HCT116 (cell line): Measurements from ENCODE around the gene LUZP2. TPM values are rescaled to one million over a fixed set of nuclear protein-coding genes. Genes with fewer than 3 reads are reported as not detected.

Source experiments
- ATAC-seq: fragments of 200-7000 bp; cut with Tn5 transposase; 2 replicates; pipeline ENCODE4 v1.9.1; 2020; ENCODE audit warnings: mild to moderate bottlenecking, moderate library complexity
- BruUV-seq: library from RNA; stranded (reverse); fragments of 400-500 nt; replicated peaks from 2 replicates; lab custom pipeline; 2021; lab: Mats Ljungman, UMichigan
- CTCF ChIA-PET: fragments of 300-600 bp; sonication (Branson Sonifier 250); formaldehyde crosslinking; loops from one replicate; lab custom pipeline; 2021; ENCODE audit warnings: antibody characterized with exemption; lab: Charles Lee
- POLR2A ChIA-PET: fragments of 300-600, 350-600 bp; sonication (Branson Sonifier 250); formaldehyde crosslinking; loops from one replicate; lab custom pipeline; 2021; ENCODE audit warnings: antibody characterized with exemption; lab: Charles Lee
- RAD21 ChIA-PET, 2 experiments: fragments of 300-600 bp; sonication (Branson Sonifier 250); formaldehyde crosslinking; loops; one replicate each; lab custom pipeline; 2023; ENCODE audit warnings: low total read pairs in 2 of 2; ENCODE audit not compliant: uncharacterized antibody in 2 of 2, unreplicated experiment in 2 of 2, low non-redundant PET in 1 of 2; lab: Charles Lee
- DNase-seq: peaks from one replicate; pipeline ENCODE4 v3.0.0-alpha.2; 2010; ENCODE audit warnings: low read depth, low spot score
- H2AFZ ChIP-seq: fragments of 200-600 bp; shearing (Covaris generic), sonication (generic); 2 replicates; pipeline ENCODE4 v1.6.1; 2017; ENCODE audit warnings: low read depth, mixed run types, mixed read lengths, antibody characterized with exemption, low read length; ENCODE audit not compliant: poor library complexity, severe bottlenecking
- H3K27ac ChIP-seq: 2 replicates; pipeline ENCODE4 v1.5.1; 2012; ENCODE audit warnings: low read depth, low read length
- H3K27me3 ChIP-seq: fragments of 200-600 bp; sonication (generic); 2 replicates; pipeline ENCODE4 v1.6.1; 2016; ENCODE audit warnings: mixed run types, low read length, mixed read lengths; ENCODE audit not compliant: insufficient read depth
- H3K36me3 ChIP-seq, 2 experiments: fragments of 200-500 bp in 1 of 2; fragments of 200-600 bp in 1 of 2; sonication (Bioruptor generic) in 1 of 2; sonication (generic) in 1 of 2; 2 replicates each; pipeline versions ENCODE4 v1.5.1 to v1.6.1; 2014 to 2016; ENCODE audit warnings: low read length in 2 of 2, inconsistent platforms in 1 of 2, mixed read lengths in 1 of 2, mixed run types in 1 of 2; ENCODE audit not compliant: insufficient read depth in 2 of 2, control insufficient read depth in 1 of 2
- H3K4me1 ChIP-seq, 2 experiments: fragments of 200-600 bp in 1 of 2; sonication (generic) in 1 of 2; 2 replicates each; pipeline versions ENCODE4 v1.5.1 to v1.6.1; 2012 to 2017; ENCODE audit warnings: low read length in 2 of 2, inconsistent platforms in 1 of 2, mild to moderate bottlenecking in 1 of 2, mixed read lengths in 1 of 2, mixed run types in 1 of 2, moderate library complexity in 1 of 2; ENCODE audit not compliant: insufficient read depth in 2 of 2, control insufficient read depth in 1 of 2
- H3K4me2 ChIP-seq: fragments of 200-600 bp; sonication (generic); 2 replicates; pipeline ENCODE4 v1.6.1; 2017; ENCODE audit warnings: mixed run types, low read length, mixed read lengths
- H3K4me3 ChIP-seq, 2 experiments: fragments of 200-600 bp in 1 of 2; sonication (generic) in 1 of 2; replicated peaks in 1 of 2; 2 replicates each; pipeline ENCODE4 v1.5.1; 2011 to 2016; ENCODE audit warnings: low read length in 2 of 2, control low read depth in 1 of 2, low read depth in 1 of 2, mild to moderate bottlenecking in 1 of 2, mixed read lengths in 1 of 2, mixed run types in 1 of 2
- H3K79me2 ChIP-seq: fragments of 200-600 bp; sonication (generic); 2 replicates; pipeline ENCODE4 v1.6.1; 2017; ENCODE audit warnings: mild to moderate bottlenecking, mixed run types, low read length, moderate library complexity, mixed read lengths; ENCODE audit not compliant: insufficient read depth
- H3K9ac ChIP-seq: fragments of 200-600 bp; sonication (generic); 2 replicates; pipeline ENCODE4 v1.6.1; 2016; ENCODE audit warnings: low read length, mixed read lengths
- H3K9me2 ChIP-seq: fragments of 200-600 bp; sonication (generic), shearing (Covaris generic); 2 replicates; pipeline ENCODE4 v1.6.1; 2017; ENCODE audit warnings: mixed run types, mild to moderate bottlenecking, moderate library complexity; ENCODE audit not compliant: insufficient read depth
- H3K9me3 ChIP-seq, 2 experiments: fragments of 200-500 bp in 1 of 2; fragments of 200-600 bp in 1 of 2; sonication (Bioruptor generic) in 1 of 2; sonication (generic) in 1 of 2; 2 replicates each; pipeline ENCODE4 v1.6.1; 2014 to 2017; ENCODE audit warnings: low read length in 2 of 2, mixed read lengths in 2 of 2, inconsistent platforms in 1 of 2, low read depth in 1 of 2, mild to moderate bottlenecking in 1 of 2, mixed run types in 1 of 2, moderate library complexity in 1 of 2; ENCODE audit not compliant: control insufficient read depth in 1 of 2, insufficient read depth in 1 of 2
- H4K20me1 ChIP-seq: fragments of 200-600 bp; sonication (generic), shearing (Covaris generic); 2 replicates; pipeline ENCODE4 v1.6.1; 2017; ENCODE audit warnings: mixed run types, mild to moderate bottlenecking, moderate library complexity; ENCODE audit not compliant: insufficient read depth
- CEBPB ChIP-seq: IDR thresholded peaks from 2 replicates; pipeline ENCODE4 v1.6.1; 2012; ENCODE audit warnings: low read depth
- EGR1 ChIP-seq: IDR thresholded peaks from 2 replicates; pipeline ENCODE4 v1.6.1; 2012; ENCODE audit warnings: low read depth
- ELF1 ChIP-seq: IDR thresholded peaks from 2 replicates; pipeline ENCODE4 v1.6.1; 2012; ENCODE audit warnings: low read depth, borderline replicate concordance
- EZH2 ChIP-seq: fragments of 200-600 bp; sonication (generic); IDR thresholded peaks from 2 replicates; pipeline ENCODE4 v1.6.1; 2017; ENCODE audit warnings: antibody characterized with exemption, mixed run types
- FOSL1 ChIP-seq: IDR thresholded peaks from 2 replicates; pipeline ENCODE4 v1.6.1; 2012; ENCODE audit warnings: low read depth
- POLR2A ChIP-seq: IDR thresholded peaks from 2 replicates; pipeline ENCODE4 v1.7.0; 2011; ENCODE audit warnings: borderline replicate concordance; ENCODE audit not compliant: insufficient read depth, insufficient read length; ENCODE audit errors: extremely low read depth
- RAD21 ChIP-seq: IDR thresholded peaks from 2 replicates; pipeline ENCODE4 v1.6.1; 2012; ENCODE audit warnings: low read depth, mild to moderate bottlenecking
- SIN3A ChIP-seq: IDR thresholded peaks from 2 replicates; pipeline ENCODE4 v1.6.1; 2012; ENCODE audit warnings: low read depth
- SP1 ChIP-seq: IDR thresholded peaks from 2 replicates; pipeline ENCODE4 v1.6.1; 2012; ENCODE audit warnings: low read depth
- SRF ChIP-seq: IDR thresholded peaks from 2 replicates; pipeline ENCODE4 v1.6.1; 2012; ENCODE audit warnings: low read depth
- TCF7L2 ChIP-seq: IDR thresholded peaks from 2 replicates; pipeline ENCODE4 v1.7.0; 2011; ENCODE audit warnings: borderline replicate concordance, inconsistent platforms; ENCODE audit not compliant: insufficient read depth, insufficient read length; ENCODE audit errors: extremely low read depth
- YY1 ChIP-seq: IDR thresholded peaks from 2 replicates; pipeline ENCODE4 v1.6.1; 2011; ENCODE audit warnings: low read length, low read depth, moderate library complexity, mild to moderate bottlenecking; ENCODE audit not compliant: insufficient replicate concordance; ENCODE audit errors: extremely low read depth
- ZFX ChIP-seq: fragments of 450-650 bp; IDR thresholded peaks from 2 replicates; pipeline ENCODE4 v1.6.1; 2017
- ZNF274 ChIP-seq: fragments of 200-500 bp; sonication (Bioruptor generic); IDR thresholded peaks from 2 replicates; pipeline ENCODE4 v1.6.1; 2014; ENCODE audit warnings: mild to moderate bottlenecking, low read depth, low read length, inconsistent platforms
- intact Hi-C: fragments of 100-400 bp; cut with micrococcal nuclease; formaldehyde crosslinking; loops from 2 replicates; pipeline ENCODE4 v1.10.0; 2022
- total RNA-seq: library from RNA; stranded (reverse); gene quantifications from one replicate; pipeline ENCODE4 v1.2.1, GENCODE V29; 2021; ENCODE audit not compliant: unreplicated experiment
- TF ChIP-seq, protein P1 (sequence below), 3 experiments: fragments of 200-600 bp in 1 of 3; sonication (generic) in 1 of 3; IDR thresholded peaks in 2 of 3; conservative IDR thresholded peaks in 1 of 3; 2 replicates each; pipeline ENCODE4 v1.5.1; 2012 to 2017; ENCODE audit warnings: low read depth in 2 of 3, low read length in 2 of 3, antibody characterized with exemption in 1 of 3, borderline replicate concordance in 1 of 3, control low read depth in 1 of 3, mild to moderate bottlenecking in 1 of 3, mixed read lengths in 1 of 3, mixed run types in 1 of 3, moderate library complexity in 1 of 3; ENCODE audit not compliant: insufficient read depth in 1 of 3
- TF ChIP-seq, protein P2 (sequence below): IDR thresholded peaks from 2 replicates; pipeline ENCODE4 v1.6.1; 2012; ENCODE audit warnings: low read depth
- TF ChIP-seq, protein P3 (sequence below): IDR thresholded peaks from 2 replicates; pipeline ENCODE4 v1.6.1; 2011; ENCODE audit warnings: mild to moderate bottlenecking, low read length, moderate library complexity; ENCODE audit not compliant: insufficient replicate concordance; ENCODE audit errors: extremely low read depth

LUZP2 gene
- total RNA-seq, 1 experiment from 2014 or later: not detected

DNA sequence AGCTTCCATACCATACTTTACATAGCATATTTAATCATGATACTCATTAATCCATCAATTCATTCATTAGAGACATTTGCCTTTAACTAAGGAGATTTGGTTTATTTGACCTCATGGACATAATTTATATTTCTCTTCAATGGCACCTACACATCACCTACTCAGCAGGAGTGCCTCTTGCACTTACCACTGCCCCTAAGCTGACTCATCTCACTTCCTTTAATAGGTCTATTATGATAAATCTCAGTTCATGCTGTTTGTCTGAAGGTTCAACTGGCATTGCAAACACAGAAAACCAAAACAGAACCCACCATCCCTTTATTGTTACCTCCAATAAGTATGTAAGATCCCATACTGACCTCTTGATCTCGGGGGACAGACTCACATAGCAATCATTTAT is 186.7 kb downstream of the LUZP2 start:
- no TSS peak for BruUV-seq
- POLR2A ChIA-PET: no interaction called here

More for the DNA sequence above, 186.7 kb downstream of the LUZP2 start:
- intact Hi-C loops: no loop called here
- no peak overlapping the region for H3K27ac ChIP-seq
- H3K9me3 ChIP-seq: peaks cover 6 to 9% of the 10 kb centered on the region in 2 experiments; a peak in 2 of 4 replicates
- ATAC-seq (no peak), DNase-seq (no peak)
- no peaks in the 10 kb centered on the region for H3K79me2 ChIP-seq
- no peaks in the 10 kb centered on the region for H3K9me2 ChIP-seq
- H4K20me1 ChIP-seq: no peaks in the 10 kb centered on the region
- H3K4me3 ChIP-seq: no peak overlapping the region
- H3K4me2 ChIP-seq: no peak overlapping the region
- H3K4me1 ChIP-seq: no peaks in the 10 kb centered on the region
- H3K36me3 ChIP-seq: no peaks in the 10 kb centered on the region
- H2AFZ ChIP-seq: no peak overlapping the region
- ChIA-PET CTCF (no interaction called here), RAD21 (no interaction called here)
- H3K9ac ChIP-seq: no peak overlapping the region
- no peak for TF ChIP-seq TCF7L2
- TF ChIP-seq SIN3A: no peak
- TF ChIP-seq, protein P1, sequence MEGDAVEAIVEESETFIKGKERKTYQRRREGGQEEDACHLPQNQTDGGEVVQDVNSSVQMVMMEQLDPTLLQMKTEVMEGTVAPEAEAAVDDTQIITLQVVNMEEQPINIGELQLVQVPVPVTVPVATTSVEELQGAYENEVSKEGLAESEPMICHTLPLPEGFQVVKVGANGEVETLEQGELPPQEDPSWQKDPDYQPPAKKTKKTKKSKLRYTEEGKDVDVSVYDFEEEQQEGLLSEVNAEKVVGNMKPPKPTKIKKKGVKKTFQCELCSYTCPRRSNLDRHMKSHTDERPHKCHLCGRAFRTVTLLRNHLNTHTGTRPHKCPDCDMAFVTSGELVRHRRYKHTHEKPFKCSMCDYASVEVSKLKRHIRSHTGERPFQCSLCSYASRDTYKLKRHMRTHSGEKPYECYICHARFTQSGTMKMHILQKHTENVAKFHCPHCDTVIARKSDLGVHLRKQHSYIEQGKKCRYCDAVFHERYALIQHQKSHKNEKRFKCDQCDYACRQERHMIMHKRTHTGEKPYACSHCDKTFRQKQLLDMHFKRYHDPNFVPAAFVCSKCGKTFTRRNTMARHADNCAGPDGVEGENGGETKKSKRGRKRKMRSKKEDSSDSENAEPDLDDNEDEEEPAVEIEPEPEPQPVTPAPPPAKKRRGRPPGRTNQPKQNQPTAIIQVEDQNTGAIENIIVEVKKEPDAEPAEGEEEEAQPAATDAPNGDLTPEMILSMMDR (IDR thresholded peaks at IDR 0.05 in 2 of 3, conservative IDR thresholded peaks at IDR 0.05 in 1 of 3; ENCODE audit: borderline replicate concordance in 1 of 3, insufficient read depth in 1 of 3, low read depth in 2 of 3, low read length in 2 of 3): no peak
- no peak for TF ChIP-seq EGR1
- no peak for TF ChIP-seq ZFX
- no peak for TF ChIP-seq POLR2A
- TF ChIP-seq SRF: no peak
- TF ChIP-seq, protein P2, sequence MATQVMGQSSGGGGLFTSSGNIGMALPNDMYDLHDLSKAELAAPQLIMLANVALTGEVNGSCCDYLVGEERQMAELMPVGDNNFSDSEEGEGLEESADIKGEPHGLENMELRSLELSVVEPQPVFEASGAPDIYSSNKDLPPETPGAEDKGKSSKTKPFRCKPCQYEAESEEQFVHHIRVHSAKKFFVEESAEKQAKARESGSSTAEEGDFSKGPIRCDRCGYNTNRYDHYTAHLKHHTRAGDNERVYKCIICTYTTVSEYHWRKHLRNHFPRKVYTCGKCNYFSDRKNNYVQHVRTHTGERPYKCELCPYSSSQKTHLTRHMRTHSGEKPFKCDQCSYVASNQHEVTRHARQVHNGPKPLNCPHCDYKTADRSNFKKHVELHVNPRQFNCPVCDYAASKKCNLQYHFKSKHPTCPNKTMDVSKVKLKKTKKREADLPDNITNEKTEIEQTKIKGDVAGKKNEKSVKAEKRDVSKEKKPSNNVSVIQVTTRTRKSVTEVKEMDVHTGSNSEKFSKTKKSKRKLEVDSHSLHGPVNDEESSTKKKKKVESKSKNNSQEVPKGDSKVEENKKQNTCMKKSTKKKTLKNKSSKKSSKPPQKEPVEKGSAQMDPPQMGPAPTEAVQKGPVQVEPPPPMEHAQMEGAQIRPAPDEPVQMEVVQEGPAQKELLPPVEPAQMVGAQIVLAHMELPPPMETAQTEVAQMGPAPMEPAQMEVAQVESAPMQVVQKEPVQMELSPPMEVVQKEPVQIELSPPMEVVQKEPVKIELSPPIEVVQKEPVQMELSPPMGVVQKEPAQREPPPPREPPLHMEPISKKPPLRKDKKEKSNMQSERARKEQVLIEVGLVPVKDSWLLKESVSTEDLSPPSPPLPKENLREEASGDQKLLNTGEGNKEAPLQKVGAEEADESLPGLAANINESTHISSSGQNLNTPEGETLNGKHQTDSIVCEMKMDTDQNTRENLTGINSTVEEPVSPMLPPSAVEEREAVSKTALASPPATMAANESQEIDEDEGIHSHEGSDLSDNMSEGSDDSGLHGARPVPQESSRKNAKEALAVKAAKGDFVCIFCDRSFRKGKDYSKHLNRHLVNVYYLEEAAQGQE: no peak
- no peak for TF ChIP-seq FOSL1
- TF ChIP-seq ELF1: no peak
- no peak for TF ChIP-seq EZH2
- no peak for TF ChIP-seq YY1
- no peak for TF ChIP-seq RAD21
- TF ChIP-seq CEBPB: no peak
- TF ChIP-seq ZNF274: no peak
- TF ChIP-seq, protein P3, sequence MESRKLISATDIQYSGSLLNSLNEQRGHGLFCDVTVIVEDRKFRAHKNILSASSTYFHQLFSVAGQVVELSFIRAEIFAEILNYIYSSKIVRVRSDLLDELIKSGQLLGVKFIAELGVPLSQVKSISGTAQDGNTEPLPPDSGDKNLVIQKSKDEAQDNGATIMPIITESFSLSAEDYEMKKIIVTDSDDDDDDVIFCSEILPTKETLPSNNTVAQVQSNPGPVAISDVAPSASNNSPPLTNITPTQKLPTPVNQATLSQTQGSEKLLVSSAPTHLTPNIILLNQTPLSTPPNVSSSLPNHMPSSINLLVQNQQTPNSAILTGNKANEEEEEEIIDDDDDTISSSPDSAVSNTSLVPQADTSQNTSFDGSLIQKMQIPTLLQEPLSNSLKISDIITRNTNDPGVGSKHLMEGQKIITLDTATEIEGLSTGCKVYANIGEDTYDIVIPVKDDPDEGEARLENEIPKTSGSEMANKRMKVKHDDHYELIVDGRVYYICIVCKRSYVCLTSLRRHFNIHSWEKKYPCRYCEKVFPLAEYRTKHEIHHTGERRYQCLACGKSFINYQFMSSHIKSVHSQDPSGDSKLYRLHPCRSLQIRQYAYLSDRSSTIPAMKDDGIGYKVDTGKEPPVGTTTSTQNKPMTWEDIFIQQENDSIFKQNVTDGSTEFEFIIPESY: no peak
- TF ChIP-seq SP1: no peak
- no peaks in the 10 kb centered on the region for H3K27me3 ChIP-seq
